SH-SY5Y (cell line): ENCODE data around the gene TUBGCP4.

ENCODE experiments used
- GATA2 ChIP-seq: IDR thresholded peaks from 2 replicates; pipeline ENCODE4 v1.6.1; 2011; ENCODE audit warnings: mild to moderate bottlenecking, low read depth, low read length
- GATA3 ChIP-seq: IDR thresholded peaks from 2 replicates; pipeline ENCODE4 v1.6.1; 2011; ENCODE audit warnings: low read depth, mild to moderate bottlenecking, low read length, moderate library complexity

The TUBGCP4 gene

DNA sequence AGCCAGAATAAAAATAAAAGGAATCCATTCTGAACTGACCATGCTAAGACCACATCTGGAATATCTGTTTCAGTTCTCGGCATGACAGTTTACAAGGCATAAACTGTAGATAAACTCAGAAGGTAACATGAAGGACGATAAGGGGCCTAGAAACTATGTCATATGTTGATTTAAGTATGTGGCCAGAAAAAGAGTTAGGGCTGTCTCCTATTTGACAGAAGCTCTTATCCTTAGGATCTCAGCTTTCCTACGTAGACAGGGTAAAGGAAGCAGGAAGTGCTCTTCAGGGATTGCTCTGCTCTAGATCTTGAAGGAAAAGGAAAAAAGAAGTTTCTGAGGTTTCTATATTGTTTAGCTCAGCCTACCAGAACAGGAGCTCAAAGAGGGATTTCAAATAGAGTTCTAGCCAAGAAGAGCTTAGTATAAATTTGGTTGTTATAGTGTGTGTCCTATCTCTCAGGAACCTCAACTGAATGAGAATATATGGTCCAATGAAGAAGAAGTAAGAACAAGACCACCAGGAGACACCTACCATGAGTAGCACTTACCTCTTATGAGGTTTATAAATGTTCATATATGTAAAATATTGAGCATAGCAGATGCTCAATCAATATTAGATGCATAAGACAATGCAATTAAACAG lies 62.9 kb downstream of the TUBGCP4 start:
- no peak for TF ChIP-seq GATA3
- TF ChIP-seq GATA2 = no peak

DNA sequence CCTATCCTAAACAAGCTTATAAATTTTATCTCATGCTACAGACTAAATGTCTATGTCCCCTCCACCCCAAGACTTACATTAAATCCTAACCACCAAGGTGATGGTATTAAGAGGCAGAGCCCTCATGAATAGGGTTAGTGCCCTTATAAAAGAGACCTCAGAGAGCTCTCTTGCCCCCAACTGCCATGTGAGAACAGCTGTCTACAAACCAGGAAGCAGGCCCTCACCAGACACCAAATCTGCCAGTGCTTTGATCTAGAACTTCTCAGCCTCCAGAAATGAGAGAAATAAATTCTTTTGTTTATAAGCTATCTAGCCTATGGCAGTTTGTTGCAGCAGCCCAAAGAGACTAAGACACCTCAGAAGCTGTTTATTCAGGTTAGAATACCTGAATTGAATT lies 63.5 kb downstream of the TUBGCP4 start:
- TF ChIP-seq GATA3 (no peak), GATA2 (no peak)

DNA sequence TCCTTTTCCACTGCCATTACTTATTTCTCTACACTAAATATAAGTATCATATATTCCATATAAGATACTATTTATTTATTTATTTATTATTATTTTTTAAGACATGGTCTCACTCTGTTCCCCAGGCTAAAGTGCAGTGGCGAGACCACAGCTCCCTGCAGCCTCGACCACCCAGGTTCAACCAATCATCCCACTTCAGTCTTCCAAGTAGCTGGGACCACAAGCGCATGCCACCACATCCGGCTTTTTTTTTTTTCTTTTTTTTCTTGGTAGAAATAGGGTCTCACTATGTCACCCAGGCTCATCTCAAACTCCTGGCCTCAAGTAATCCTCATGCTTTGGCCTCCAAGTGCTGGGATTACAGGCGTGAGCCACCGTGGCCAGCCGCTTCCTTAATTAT lies 65.5 kb downstream of the TUBGCP4 start:
- TF ChIP-seq GATA3 (no peak), GATA2 (no peak)

DNA sequence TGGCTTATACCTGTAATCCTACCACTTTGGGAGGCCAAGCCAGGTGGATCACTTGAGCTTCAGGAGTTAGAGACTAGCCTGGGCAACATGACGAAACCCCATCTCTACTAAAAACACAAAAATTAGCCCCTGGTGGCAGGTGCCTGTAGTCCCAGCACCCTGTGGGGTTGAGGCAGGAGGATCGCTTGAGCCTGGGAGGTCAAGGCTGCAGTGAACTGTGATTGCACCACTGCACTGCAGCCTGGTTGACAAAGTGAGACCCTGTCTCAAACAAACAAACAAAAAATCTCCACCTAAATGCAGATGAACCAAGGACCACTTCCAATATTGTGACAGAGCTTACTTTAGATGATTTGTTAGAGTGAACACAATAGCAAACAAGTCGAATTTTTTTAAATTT lies 68.4 kb downstream of the TUBGCP4 start:
- TF ChIP-seq GATA3 (no peak), GATA2 (no peak)

DNA sequence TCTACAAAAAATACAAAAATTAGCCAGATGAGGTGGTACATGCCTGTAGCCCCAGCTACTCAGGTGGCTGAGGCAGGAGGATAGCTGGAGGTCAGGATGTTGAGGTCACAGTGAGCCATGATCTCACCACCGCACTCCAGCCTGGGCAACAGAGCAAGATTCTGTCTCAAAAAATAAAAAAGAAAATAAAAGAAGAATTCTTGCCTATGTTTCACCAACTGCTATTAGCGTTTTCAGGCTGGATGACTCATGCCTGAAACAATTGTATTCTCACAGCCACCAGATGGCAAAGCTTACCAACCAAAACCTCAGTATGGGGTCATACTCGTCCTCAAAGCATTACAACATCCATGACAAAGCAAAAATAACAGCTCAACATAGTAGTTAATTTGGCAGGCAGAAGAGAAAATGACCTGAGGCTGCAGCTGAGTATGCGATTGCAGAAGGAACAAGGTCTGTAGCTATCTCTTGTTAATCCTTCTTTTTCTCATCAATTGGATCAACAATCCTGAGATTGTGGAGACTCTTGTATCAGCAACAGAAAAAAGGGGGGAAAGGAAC lies 69.9 kb downstream of the TUBGCP4 start:
- no peak for TF ChIP-seq GATA3

DNA sequence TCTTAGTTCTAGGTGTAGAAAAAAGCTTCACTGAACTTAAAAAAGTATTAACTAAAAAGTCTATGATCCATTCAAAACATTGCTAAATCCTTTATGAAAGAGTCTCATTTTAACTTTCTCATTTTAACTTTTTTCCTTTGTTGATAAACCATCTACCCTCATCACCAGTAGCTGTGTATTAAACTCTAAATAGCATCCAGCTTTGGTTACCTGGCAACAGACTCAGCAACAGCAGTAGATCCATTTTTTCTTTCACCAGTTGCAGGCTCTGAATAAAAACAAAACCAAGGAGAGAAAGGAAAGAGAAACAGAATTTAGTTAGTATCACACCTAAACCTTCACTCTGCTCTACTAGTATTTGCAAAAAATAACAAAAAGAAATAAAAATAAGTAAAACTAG lies 70.4 kb downstream of the TUBGCP4 start:
- no peak for TF ChIP-seq GATA3
- TF ChIP-seq GATA2 = no peak

DNA sequence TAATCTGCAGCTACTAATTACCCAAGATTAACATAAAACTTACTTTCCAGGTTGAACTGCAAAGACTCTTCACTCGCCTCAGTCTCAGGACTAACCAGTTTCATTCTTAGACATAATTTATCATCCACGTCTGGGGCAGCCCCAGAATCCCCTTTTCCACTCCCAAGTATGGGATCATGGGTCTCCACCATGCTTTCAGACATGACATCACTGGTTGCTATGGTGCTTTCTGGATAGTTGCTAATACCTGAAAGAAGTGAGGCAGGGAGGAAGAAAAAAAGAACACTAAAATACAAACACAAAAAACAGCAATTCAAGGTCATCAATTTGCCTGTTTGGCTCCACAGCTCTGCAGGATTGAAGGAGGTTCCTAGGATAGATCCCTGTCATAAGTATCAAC lies 75.4 kb downstream of the TUBGCP4 start:
- no peak for TF ChIP-seq GATA2
- no peak for TF ChIP-seq GATA3

DNA sequence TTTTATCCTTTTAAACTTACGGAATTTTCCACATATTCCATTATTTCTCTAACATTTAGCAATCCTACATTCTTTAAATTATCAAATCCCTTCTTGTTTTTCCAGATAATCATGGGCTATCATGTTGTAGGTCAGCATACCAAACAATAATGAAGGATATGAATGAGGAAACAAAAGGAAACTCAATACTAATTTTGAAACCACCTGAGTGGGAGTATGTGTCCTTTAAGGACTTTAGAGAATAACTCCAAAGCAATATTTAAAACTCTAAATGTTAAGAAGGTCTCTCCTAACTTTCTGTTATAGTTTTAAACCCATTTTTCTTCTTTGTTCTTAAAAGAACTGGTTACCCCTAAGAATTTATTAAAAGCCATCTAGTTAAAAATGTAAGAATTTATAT lies 79.1 kb downstream of the TUBGCP4 start:
- TF ChIP-seq GATA2 = no peak
- TF ChIP-seq GATA3 = no peak
